Activated CD8-positive, alpha-beta memory T cell treated with anti-CD3 and anti-CD28 coated beads, Interleukin-2, amount 50 U/mL, for 1 hour (primary cell): ENCODE measurements around the gene RPL21.

ENCODE experiments used
- DNase-seq: peaks from one replicate; pipeline ENCODE4 v3.0.0-alpha.2; 2020; ENCODE audit errors: extremely low read depth

The RPL21 gene

GRCh38 chr13:27258637-27259386, 7.5 kb downstream of the RPL21 start:
- DNase-seq, result no peak

- no peak for DNase-seq
Measured at GRCh38 chr13:27259831-27260230, 8.5 kb downstream of the RPL21 start.

GRCh38 chr13:27261396-27261795, 10.0 kb downstream of the RPL21 start:
- no peak for DNase-seq

- DNase-seq, result no peak
Measured at GRCh38 chr13:27263438-27263837, 12.1 kb downstream of the RPL21 start.

- DNase-seq, result no peak
Measured at GRCh38 chr13:27264181-27264580, 12.8 kb downstream of the RPL21 start.

GRCh38 chr13:27264648-27265047, 13.3 kb downstream of the RPL21 start:
- DNase-seq, result no peak

- DNase-seq, result no peak
Measured at GRCh38 chr13:27266917-27267316, 15.6 kb downstream of the RPL21 start.

DNA sequence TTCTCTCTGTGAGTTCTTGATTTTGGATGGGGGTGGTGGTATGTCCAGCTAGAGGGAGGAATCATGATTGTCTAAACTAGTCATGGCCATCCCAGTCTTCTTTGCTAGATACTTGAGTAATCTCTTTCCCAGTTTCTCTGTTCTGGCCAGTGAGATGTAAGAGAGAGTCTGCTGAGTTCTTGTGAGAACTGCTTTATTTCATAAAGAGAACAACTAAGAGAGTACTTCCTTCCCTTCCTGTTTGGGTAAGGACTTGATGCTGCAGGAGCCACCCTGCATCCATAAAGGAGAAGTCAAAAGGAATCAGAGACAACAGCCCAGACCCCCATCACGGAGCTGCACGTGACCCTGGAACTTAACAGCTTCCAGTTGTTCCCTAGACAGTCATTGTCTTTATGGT, 16.2 kb downstream of the RPL21 start:
- DNase-seq, result no peak

DNA sequence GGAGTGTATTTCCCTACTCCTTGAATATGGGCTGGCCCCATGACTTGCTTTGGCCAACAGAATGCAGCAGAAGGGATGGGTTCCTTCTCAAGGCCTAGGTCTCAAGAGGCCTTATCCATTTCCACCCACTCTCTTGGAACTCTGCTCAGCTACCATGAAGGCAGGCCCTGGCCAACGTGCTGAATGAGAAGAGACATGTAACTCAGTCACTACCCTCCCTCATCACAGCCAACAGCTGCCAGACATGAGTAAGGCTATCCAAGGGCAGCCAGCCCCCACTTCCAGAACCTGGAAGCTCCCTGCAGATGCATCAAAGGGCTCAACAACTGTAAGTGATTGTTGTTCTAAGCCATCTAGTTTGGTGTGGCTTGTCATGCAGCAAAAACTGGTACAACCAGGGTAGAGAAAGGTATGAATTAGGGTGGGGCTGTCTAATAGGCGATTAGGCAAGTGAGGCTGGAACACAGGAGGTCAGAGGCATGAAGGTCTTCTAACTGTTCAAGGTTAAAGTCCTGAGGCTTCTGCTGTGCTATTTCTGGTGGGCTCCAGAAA, 17.8 kb downstream of the RPL21 start:
- no peak for DNase-seq

DNA sequence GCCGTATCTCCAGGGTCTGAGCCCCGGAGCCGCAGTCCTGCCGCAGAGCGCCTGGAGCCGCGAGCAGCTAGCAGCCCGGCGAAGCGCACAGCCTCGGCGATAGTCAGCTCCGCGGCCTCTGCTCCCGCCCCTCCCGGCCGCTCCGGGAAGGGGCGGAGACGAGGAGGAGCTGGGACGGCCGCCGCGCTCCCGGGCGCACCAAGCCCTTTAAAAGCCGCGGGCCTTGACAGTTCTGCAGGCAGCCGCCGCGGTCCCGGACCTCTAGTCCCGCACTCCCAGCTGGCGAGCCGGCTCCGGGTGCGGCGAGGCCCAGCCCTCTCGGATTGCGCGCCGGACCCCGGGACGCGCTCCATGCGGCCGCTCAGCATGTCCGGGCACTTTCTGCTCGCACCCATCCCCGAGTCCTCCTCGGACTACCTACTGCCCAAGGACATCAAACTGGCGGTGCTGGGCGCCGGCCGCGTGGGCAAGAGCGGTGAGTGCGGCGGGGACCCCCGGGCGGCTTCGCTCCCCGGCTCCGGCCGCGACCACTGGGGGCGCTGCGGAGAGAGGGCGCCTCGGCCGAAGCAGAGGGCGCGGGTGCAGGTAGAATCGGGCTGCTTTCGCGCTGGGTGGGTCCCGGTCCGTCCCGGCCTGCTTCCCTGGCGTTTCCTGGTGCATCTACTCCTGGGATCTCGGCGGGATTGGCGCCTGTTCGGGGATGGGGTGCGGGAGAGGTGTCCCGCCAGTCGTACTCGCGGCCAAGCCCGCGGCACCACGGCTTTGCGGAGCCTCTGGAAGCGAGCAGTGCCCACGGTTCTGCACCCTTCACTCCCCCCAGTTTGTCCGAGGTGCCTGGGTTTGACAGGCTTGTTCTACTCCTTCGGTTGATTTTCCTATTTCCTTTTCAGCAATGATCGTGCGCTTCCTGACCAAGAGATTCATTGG, 19.5 kb downstream of the RPL21 start, which contains the start of gene RASL11A:
Gene RASL11A (plus strand): TSS at position 237 of the 927 bp plus-strand sequence. CDS start 115 bp downstream, at position 352.
- DNase-seq, result peak; percentile 40

DNA sequence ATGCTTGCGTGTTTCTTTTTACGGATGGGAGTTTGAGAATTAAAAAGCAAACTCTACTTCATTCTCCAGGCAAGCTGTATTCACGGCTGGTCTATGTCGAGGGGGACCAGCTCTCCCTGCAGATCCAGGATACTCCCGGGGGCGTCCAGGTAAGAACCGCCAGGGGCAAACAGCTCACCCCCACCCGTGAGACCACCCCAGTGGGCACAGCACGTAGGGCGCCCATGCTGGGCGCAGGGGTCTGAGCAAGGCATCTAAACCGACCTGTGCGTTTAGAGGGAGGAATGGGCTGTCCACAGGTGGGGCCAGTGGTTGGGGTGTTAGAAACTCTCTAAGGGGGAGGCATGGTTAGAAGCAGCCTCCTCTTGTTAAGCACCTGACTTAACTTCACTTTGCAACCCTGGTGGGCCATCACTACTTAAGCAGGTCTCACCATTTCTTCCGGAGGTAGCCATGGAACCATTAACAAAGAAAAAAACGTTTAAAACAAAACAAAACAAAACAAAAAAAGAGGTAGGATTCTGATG, 20.3 kb downstream of the RPL21 start:
- DNase-seq, result no peak

- DNase-seq, result no peak
Measured at GRCh38 chr13:27273658-27274425, 22.5 kb downstream of the RPL21 start.

DNA sequence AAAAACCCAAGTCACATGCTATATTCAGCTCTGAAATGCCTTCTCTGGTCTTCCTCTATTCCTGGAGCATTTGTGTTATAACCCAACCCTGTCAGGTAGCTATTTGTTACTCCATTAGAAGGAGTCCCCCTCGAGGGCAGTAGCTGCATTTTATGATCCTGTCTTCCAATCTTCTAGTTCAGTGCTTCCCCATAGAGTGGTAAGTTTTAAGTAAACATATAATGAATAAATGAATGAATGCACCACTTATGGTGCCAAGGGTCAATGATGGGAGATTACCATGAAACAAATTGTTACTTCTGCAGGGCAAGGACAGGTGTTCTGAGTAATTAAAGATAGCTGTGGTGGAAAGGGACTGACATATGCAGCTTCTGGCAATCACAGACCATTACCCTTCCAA, 23.3 kb downstream of the RPL21 start:
- DNase-seq, result no peak

- no peak for DNase-seq
Measured at GRCh38 chr13:27276188-27276587, 24.8 kb downstream of the RPL21 start.

DNA sequence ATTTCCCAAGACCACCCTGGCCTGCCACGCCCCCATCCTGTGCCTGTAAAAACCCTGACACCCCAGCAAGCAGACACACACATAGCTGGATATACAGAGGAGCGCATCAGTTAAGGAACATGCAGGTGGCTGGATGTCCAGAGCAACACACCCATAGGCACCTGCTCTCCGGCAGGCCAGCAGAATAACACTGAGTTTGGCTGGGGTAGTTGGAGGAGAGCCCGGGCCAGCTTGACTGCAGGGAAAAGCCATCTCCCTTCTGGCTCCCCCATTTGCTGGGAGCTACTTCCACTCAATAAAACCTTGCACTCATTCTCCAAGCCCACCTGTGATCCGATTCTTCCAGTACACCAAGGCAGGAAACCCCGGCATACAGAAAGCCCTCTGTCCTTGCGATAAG, 28.1 kb downstream of the RPL21 start:
- DNase-seq, result no peak

DNA sequence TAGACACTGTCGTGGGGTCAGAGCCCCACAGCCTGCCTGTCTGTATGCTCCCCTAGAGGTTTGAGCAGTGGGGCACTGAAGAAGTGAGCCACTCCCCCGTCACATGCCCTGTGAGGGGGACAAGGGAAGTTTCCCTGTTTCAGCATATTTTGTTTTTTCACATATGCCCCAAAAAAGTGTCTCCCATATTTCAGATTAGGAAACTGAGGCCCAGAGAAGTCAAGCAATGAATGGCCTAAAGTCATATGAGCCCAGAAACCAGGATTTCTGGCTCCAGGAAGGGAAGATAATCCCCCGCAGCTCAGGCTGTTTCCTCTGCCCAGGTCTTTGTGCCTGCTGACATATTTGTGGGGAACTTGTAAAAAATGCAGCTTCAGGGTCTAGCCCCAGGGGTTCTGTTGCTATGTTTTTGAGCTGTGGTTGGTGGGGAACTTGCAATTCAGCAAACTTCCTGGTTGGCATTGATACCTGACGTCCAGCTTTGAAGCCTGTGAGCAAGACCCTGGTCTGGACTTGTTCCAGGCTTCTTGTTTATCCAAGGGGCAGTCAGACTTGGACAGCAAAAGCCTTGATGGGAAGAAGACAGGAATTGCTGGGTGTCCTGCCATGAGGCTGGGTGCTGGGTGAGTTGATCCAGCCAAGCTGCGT, 28.8 kb downstream of the RPL21 start:
- DNase-seq, result no peak

DNA sequence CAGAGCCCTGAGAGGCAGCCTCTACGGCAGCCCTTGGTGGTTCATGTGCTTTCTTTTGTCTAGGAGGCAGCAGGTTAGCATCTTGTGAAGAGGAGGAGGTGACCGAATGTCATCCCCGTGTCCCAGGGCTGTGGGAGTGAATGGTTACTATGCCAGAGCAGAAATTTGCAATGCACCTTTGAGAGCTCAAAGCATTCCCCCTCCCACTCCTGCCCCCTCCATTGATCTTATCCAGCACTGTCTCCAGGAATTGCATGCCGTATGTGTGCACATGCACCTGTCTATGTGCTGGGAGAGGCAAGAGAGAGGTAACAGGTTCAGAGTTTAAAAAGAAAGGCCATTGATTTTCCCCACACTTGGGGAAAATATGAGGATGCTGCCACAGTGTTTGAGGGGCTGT, 29.5 kb downstream of the RPL21 start:
- no peak for DNase-seq

- no peak for DNase-seq
Measured at GRCh38 chr13:27281420-27281819, 30.1 kb downstream of the RPL21 start.

GRCh38 chr13:27283906-27284493, 32.6 kb downstream of the RPL21 start:
- no peak for DNase-seq

DNA sequence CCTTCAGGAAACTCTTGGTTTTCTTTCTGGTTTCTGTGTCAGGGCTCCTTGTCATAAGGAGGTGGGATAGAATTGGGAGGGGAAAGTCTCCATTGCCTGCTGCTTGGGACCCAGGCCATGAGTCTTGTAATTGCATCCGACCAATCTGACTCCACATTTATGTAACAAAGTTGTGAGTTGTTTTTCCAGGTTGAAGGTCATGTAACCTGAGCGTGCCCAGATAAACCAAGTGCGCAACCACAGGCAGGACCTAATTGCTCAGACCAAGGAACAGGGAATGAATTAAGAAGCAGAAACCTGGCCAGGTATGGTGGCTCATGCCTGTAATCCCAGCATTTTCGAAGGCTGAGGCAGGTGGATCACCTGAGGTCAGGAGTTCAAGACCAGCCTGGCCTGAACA, 37.0 kb downstream of the RPL21 start:
- DNase-seq, result no peak
